Liver (tissue), 9 donors: ENCODE measurements around the gene MRPL41. TPM values are rescaled to one million over a fixed set of nuclear protein-coding genes. Genes with fewer than 3 reads are reported as not detected.
"Not testable (repeated sequence)": the region's sequence is repeated elsewhere in the genome, so short reads cannot be mapped to it uniquely, and the experiment has no call there.

ENCODE experiments used
- DNase-seq: peaks from one replicate; pipeline ENCODE4 v3.0.0-alpha.2; 2017; ENCODE audit warnings: low spot score
- H3K27ac ChIP-seq, 2 donors: one replicate each; pipeline ENCODE4 v1.7.0; 2013; ENCODE audit warnings: inconsistent platforms in 2 of 2, low read length in 2 of 2, control low read depth in 1 of 2, low read depth in 1 of 2, mild to moderate bottlenecking in 1 of 2
- H3K27me3 ChIP-seq, 4 donors: one replicate each; pipeline versions ENCODE4 v1.6.1 to v1.7.0; 2013; ENCODE audit warnings: low read length in 3 of 4, inconsistent platforms in 1 of 4, mild to moderate bottlenecking in 1 of 4, moderate library complexity in 1 of 4; ENCODE audit not compliant: control insufficient read depth in 4 of 4, insufficient read depth in 4 of 4
- H3K36me3 ChIP-seq, 4 donors: one replicate each; pipeline versions ENCODE4 v1.6.1 to v1.7.0; 2013; ENCODE audit warnings: low read length in 3 of 4, mild to moderate bottlenecking in 3 of 4, low read depth in 1 of 4, moderate library complexity in 1 of 4; ENCODE audit not compliant: control insufficient read depth in 4 of 4, insufficient read depth in 3 of 4
- H3K4me1 ChIP-seq, 4 donors: one replicate each; pipeline versions ENCODE4 v1.6.1 to v1.7.0; 2013; ENCODE audit warnings: low read length in 3 of 4, mild to moderate bottlenecking in 3 of 4, moderate library complexity in 1 of 4; ENCODE audit not compliant: control insufficient read depth in 4 of 4, insufficient read depth in 4 of 4
- H3K4me3 ChIP-seq, 3 donors: one replicate each; pipeline versions ENCODE4 v1.6.1 to v1.7.0; 2013; ENCODE audit warnings: low read length in 3 of 3, control low read depth in 1 of 3, low read depth in 1 of 3, mild to moderate bottlenecking in 1 of 3
- H3K9ac ChIP-seq, 2 donors: one replicate each; pipeline ENCODE4 v1.7.0; 2013; ENCODE audit warnings: low read length in 2 of 2, mild to moderate bottlenecking in 2 of 2, moderate library complexity in 2 of 2, control low read depth in 1 of 2, low read depth in 1 of 2
- H3K9me3 ChIP-seq, 4 donors: one replicate each; pipeline versions ENCODE4 v1.6.1 to v1.7.0; 2013; ENCODE audit warnings: low read length in 3 of 4; ENCODE audit not compliant: control insufficient read depth in 4 of 4
- EGR1 ChIP-seq, 2 donors: IDR thresholded peaks; 2 replicates each; pipeline ENCODE4 v1.6.1; 2016 to 2018; ENCODE audit warnings: antibody characterized with exemption in 2 of 2, low read depth in 2 of 2
- FOXA1 ChIP-seq: IDR thresholded peaks from 2 replicates; pipeline ENCODE4 v1.6.1; 2016; ENCODE audit warnings: antibody characterized with exemption
- FOXA2 ChIP-seq: IDR thresholded peaks from 2 replicates; pipeline ENCODE4 v1.6.1; 2016; ENCODE audit warnings: antibody characterized with exemption
- GABPA ChIP-seq, 2 donors: IDR thresholded peaks in 1 of 2; conservative IDR thresholded peaks in 1 of 2; 2 replicates each; pipeline ENCODE4 v1.6.1; 2016; ENCODE audit warnings: antibody characterized with exemption in 2 of 2, mild to moderate bottlenecking in 1 of 2, moderate library complexity in 1 of 2
- HNF4A ChIP-seq, 2 donors: conservative IDR thresholded peaks; 2 replicates each; pipeline ENCODE4 v1.6.1; 2016; ENCODE audit warnings: antibody characterized with exemption in 2 of 2, mild to moderate bottlenecking in 2 of 2
- HNF4G ChIP-seq: IDR thresholded peaks from 2 replicates; pipeline ENCODE4 v1.6.1; 2016; ENCODE audit warnings: antibody characterized with exemption
- JUND ChIP-seq, 2 donors: IDR thresholded peaks; 2 replicates each; pipeline ENCODE4 v1.6.1; 2016; ENCODE audit warnings: antibody characterized with exemption in 2 of 2
- RAD21 ChIP-seq, 2 donors: IDR thresholded peaks; 2 replicates each; pipeline ENCODE4 v1.6.1; 2016; ENCODE audit warnings: antibody characterized with exemption in 2 of 2, mild to moderate bottlenecking in 2 of 2
- RXRA ChIP-seq, 2 donors: IDR thresholded peaks; 2 replicates each; pipeline ENCODE4 v1.6.1; 2017 to 2018; ENCODE audit warnings: antibody characterized with exemption in 2 of 2, mild to moderate bottlenecking in 1 of 2
- SP1 ChIP-seq: IDR thresholded peaks from 2 replicates; pipeline ENCODE4 v1.6.1; 2018; ENCODE audit warnings: antibody characterized with exemption, mild to moderate bottlenecking
- TAF1 ChIP-seq: conservative IDR thresholded peaks from 2 replicates; pipeline ENCODE4 v1.6.1; 2016; ENCODE audit warnings: antibody characterized with exemption, mild to moderate bottlenecking
- WGBS: extraction: QIAGEN DNeasy Blood & Tissue Kit; methylation state at CpG from one replicate; pipeline ENCODE4 v1.1.7; 2013; 5-methylcytosine and 5-hydroxymethylcytosine counted together
- polyA plus RNA-seq, 2 donors: library from polyadenylated mRNA; stranded (reverse) in 1 of 2; unstranded in 1 of 2; fragments of 200-250 nt in 1 of 2; fragments of >200 nt in 1 of 2; fragmentation: Nextera tagmentation in 1 of 2; extraction: Ambion mirVana in 1 of 2; gene quantifications; one replicate each; pipeline versions ENCODE4 v1.2.1 to v1.2.3, GENCODE V29; 2013 to 2015
- total RNA-seq, 2 donors: library from RNA; depleted of rRNA; stranded (reverse); fragments of >200 nt; gene quantifications; one replicate each; pipeline ENCODE4 v1.2.3, GENCODE V29; 2014
- TF ChIP-seq, protein P1 (sequence below): IDR thresholded peaks from 2 replicates; pipeline ENCODE4 v1.6.1; 2016; ENCODE audit warnings: antibody characterized with exemption
- TF ChIP-seq, protein P2 (sequence below): IDR thresholded peaks from 2 replicates; pipeline ENCODE4 v1.6.1; 2016; ENCODE audit warnings: antibody characterized with exemption
- TF ChIP-seq, protein P3 (sequence below): fragments of 150-350 bp; IDR thresholded peaks from 2 replicates; pipeline ENCODE4 v1.5.1; 2017; ENCODE audit warnings: improper control_type of control experiment, low read depth, low read length; ENCODE audit not compliant: missing input control
- TF ChIP-seq, protein P4 (sequence below): IDR thresholded peaks from 2 replicates; pipeline ENCODE4 v1.6.1; 2016; ENCODE audit warnings: antibody characterized with exemption
- donor health status: healthy.
- donor health status: healthy.
- donor health status: healthy.
- donor health status: healthy.
- donor health status: healthy.

MRPL41 gene
- total and polyA plus RNA-seq, 4 donors, result 31.7 to 120 (median 49.3) TPM

DNA sequence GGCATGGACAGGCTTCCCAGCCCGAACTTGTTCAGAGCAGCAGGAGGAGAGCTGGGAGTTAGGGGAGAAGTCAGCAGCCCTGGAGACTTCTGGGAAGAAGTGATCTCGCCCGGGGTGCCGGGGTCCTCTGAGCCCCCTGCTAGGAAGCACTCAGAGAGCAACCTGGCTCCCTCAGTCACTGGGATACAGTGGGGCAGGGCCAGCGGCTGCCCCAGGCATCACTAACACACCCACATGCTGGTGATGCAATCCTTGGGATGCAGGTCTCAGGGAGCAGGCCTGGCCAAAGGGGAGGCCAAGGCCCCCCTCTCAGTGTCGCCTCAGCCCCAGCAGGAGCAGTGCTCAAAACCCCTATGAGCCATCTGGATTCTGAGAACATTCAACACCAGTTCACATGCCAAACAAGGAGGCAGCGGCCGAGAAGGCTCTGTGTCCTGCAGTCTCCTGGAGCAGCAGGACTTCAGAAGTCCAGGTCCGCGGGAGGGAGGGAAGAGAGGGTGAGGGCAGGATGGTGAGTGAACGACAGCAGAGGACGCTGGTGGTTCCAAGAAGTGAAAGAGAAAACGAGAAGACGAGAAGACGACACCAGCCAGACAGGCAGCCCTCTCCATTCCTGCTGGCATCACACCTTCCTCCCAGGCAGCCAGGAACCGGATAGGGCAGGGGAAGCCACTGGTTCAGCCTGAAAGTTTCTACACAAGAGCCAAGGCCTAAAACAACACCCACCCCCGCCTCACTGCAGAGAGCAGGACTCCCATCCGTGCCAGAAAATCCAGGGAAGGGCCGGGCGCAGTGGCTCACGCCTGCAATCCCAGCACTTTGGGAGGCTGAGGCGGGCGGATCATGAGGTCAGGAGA is 3.8 kb upstream of the MRPL41 start:
- H3K27me3 ChIP-seq, result no peaks in the 10 kb centered on the region
- H3K27ac ChIP-seq, result no peak overlapping the region
- no peak for DNase-seq
- H3K36me3 ChIP-seq, result peaks cover 0 to 4% (median 1%) of the 10 kb centered on the region in 4 donors
- no peak overlapping the region for H3K4me3 ChIP-seq
- TF ChIP-seq, protein P1, sequence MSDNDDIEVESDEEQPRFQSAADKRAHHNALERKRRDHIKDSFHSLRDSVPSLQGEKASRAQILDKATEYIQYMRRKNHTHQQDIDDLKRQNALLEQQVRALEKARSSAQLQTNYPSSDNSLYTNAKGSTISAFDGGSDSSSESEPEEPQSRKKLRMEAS, result no peak
- TF ChIP-seq, protein P2, sequence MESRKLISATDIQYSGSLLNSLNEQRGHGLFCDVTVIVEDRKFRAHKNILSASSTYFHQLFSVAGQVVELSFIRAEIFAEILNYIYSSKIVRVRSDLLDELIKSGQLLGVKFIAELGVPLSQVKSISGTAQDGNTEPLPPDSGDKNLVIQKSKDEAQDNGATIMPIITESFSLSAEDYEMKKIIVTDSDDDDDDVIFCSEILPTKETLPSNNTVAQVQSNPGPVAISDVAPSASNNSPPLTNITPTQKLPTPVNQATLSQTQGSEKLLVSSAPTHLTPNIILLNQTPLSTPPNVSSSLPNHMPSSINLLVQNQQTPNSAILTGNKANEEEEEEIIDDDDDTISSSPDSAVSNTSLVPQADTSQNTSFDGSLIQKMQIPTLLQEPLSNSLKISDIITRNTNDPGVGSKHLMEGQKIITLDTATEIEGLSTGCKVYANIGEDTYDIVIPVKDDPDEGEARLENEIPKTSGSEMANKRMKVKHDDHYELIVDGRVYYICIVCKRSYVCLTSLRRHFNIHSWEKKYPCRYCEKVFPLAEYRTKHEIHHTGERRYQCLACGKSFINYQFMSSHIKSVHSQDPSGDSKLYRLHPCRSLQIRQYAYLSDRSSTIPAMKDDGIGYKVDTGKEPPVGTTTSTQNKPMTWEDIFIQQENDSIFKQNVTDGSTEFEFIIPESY, result no peak
- TF ChIP-seq HNF4A (conservative IDR thresholded peaks at IDR 0.05) (no peak), JUND (IDR thresholded peaks at IDR 0.05) (no peak), TAF1 (no peak), EGR1 (IDR thresholded peaks at IDR 0.05; ENCODE audit: low read depth in 2 of 2) (no peak)
- H3K9ac ChIP-seq, result no peak overlapping the region
- no peaks in the 10 kb centered on the region for H3K9me3 ChIP-seq
- 94% methylated on average over 23 of the region's 23 CpGs for WGBS
- peaks cover 11 to 41% (median 24%) of the 10 kb centered on the region in 4 donors for H3K4me1 ChIP-seq

DNA sequence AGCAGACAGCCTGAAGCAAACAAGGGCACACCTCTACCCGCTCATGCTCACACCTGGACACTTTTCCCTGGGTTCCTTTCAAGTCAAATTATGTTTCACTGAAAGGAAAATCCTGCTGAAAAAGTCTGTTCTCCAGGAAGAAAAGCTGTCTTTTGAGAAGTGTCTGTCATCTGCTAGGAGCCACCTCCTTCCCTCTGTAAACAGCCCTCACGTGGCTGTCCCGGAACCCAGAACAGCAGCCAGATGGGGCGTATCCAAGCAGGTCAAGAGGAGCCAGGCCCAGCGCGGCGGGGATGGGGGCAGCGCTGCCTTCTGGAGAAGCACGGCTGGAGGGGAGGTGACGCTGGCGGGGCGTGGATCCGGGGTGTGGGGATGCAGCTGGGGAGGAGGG is 1.5 kb upstream of the MRPL41 start, which contains the start of gene PNPLA7:
PNPLA7 (minus strand) TSS at position 172 of the 391 bp plus-strand sequence. CDS start 205 bp downstream, outside the sequence.
- H3K36me3 ChIP-seq, result peaks cover 0 to 7% (median 3%) of the 10 kb centered on the region in 4 donors
- DNase-seq, result peak; percentile 71
- H3K27me3 ChIP-seq, result no peaks in the 10 kb centered on the region
- H3K4me1 ChIP-seq, result peaks cover 11 to 46% (median 26%) of the 10 kb centered on the region in 4 donors
- no peaks in the 10 kb centered on the region for H3K9me3 ChIP-seq
- peak within 1 kb of the TSS in 1 of 2 donors; percentile 1 for H3K9ac ChIP-seq
- WGBS, result under 1% methylated on average over 13 of the region's 13 CpGs
- TF ChIP-seq RAD21 (IDR thresholded peaks at IDR 0.05) (no peak), HNF4G (no peak), SP1 (peak; percentile 59), TAF1 (no peak), FOXA2 (peak; percentile 96), RXRA (IDR thresholded peaks at IDR 0.05) (peak in 1 of 2 donors; percentile 45), FOXA1 (peak; percentile 96), GABPA (IDR thresholded peaks at IDR 0.05 in 1 of 2, conservative IDR thresholded peaks at IDR 0.05 in 1 of 2) (peak in 1 of 2 donors; percentile 49), HNF4A (conservative IDR thresholded peaks at IDR 0.05) (no peak)
- TF ChIP-seq, protein P3, sequence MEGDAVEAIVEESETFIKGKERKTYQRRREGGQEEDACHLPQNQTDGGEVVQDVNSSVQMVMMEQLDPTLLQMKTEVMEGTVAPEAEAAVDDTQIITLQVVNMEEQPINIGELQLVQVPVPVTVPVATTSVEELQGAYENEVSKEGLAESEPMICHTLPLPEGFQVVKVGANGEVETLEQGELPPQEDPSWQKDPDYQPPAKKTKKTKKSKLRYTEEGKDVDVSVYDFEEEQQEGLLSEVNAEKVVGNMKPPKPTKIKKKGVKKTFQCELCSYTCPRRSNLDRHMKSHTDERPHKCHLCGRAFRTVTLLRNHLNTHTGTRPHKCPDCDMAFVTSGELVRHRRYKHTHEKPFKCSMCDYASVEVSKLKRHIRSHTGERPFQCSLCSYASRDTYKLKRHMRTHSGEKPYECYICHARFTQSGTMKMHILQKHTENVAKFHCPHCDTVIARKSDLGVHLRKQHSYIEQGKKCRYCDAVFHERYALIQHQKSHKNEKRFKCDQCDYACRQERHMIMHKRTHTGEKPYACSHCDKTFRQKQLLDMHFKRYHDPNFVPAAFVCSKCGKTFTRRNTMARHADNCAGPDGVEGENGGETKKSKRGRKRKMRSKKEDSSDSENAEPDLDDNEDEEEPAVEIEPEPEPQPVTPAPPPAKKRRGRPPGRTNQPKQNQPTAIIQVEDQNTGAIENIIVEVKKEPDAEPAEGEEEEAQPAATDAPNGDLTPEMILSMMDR, result no peak
- TF ChIP-seq, protein P4, sequence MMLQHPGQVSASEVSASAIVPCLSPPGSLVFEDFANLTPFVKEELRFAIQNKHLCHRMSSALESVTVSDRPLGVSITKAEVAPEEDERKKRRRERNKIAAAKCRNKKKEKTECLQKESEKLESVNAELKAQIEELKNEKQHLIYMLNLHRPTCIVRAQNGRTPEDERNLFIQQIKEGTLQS, result no peak
- TF ChIP-seq, protein P2, result no peak
- TF ChIP-seq, protein P1, result no peak
- peak within 1 kb of the TSS; percentile 68 to 77 for H3K27ac ChIP-seq
- peak within 1 kb of the TSS; percentile 5 to 94 (median 62) for H3K4me3 ChIP-seq

DNA sequence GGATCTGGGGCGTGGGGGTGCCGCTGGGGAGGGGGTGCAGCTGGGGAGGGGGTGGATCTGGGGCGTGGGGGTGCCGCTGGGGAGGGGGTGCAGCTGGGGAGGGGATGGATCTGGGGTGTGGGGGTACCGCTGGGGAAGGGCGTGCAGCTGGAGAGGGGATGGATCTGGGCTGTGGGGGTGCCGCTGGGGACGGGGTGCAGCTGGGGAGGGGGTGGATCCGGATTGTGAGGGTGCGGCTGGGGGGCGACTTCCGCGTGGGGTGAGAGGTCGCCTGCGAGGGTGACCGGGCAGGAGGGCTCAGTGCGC is 768 bp upstream of the MRPL41 start:
- H3K4me1 ChIP-seq, result peaks cover 11 to 48% (median 26%) of the 10 kb centered on the region in 4 donors
- not testable (repeated sequence) for H3K9ac ChIP-seq
- under 1% methylated on average over 17 of the region's 17 CpGs for WGBS

More for the DNA sequence above, 768 bp upstream of the MRPL41 start:
- H3K4me3 ChIP-seq, result peak overlapping the region in 2 of 3 donors; percentile 62 to 94
- peaks cover 0 to 14% (median 4%) of the 10 kb centered on the region in 4 donors for H3K36me3 ChIP-seq
- H3K9me3 ChIP-seq, DNase-seq, H3K27me3 ChIP-seq: not testable (repeated sequence)
- H3K27ac ChIP-seq, result peak overlapping the region; percentile 60 to 68
